ENCODE measurements around the gene CRYGS.

The CRYGS gene

GRCh38 chr3:186510374-186511079, 33.7 kb downstream of the CRYGS start:
- ChIA-PET POLR2A (no interaction called here), CTCF (no interaction called here)
- TF ChIP-seq CTCF (IDR thresholded peaks at IDR 0.05; ENCODE audit: insufficient read depth, low read length, missing control alignments), result no peak
- DNase-seq (ENCODE audit: low read depth, low spot score), result no peak
- H3K4me3 ChIP-seq (ENCODE audit: low read depth, low read length), result no peak overlapping the region

- ChIA-PET POLR2A (no interaction called here), CTCF (interaction anchor here (1.2 kb wide), 1 partner anchor 10 kb away, joined by 3 read pairs; no protein-coding TSS in a partner anchor)
- DNase-seq (ENCODE audit: low read depth, low spot score), result no peak
- no peak overlapping the region for H3K4me3 ChIP-seq (ENCODE audit: low read depth, low read length)
- no peak for TF ChIP-seq CTCF (IDR thresholded peaks at IDR 0.05; ENCODE audit: insufficient read depth, low read length, missing control alignments)
Observed at GRCh38 chr3:186509423-186509822, 34.8 kb downstream of the CRYGS start.

- TF ChIP-seq CTCF (IDR thresholded peaks at IDR 0.05; ENCODE audit: insufficient read depth, low read length, missing control alignments), result no peak
- DNase-seq (ENCODE audit: low read depth, low spot score), result no peak
- H3K4me3 ChIP-seq (ENCODE audit: low read depth, low read length), result no peak overlapping the region
- ChIA-PET POLR2A (no interaction called here), CTCF (no interaction called here)
Observed at GRCh38 chr3:186506857-186507256, 37.3 kb downstream of the CRYGS start.

- TF ChIP-seq CTCF (IDR thresholded peaks at IDR 0.05; ENCODE audit: insufficient read depth, low read length, missing control alignments), result no peak
- POLR2A ChIA-PET, result no interaction called here
- no peak for DNase-seq (ENCODE audit: low read depth, low spot score)
- CTCF ChIA-PET, result no interaction called here
- H3K4me3 ChIP-seq (ENCODE audit: low read depth, low read length), result no peak overlapping the region
Observed at GRCh38 chr3:186506191-186506739, 37.9 kb downstream of the CRYGS start.

- DNase-seq (ENCODE audit: low read depth, low spot score), result no peak
- ChIA-PET CTCF (interaction anchor here (1.6 kb wide), 1 partner anchor 10 kb away, joined by 3 read pairs; no protein-coding TSS in a partner anchor), POLR2A (no interaction called here)
- no peak for TF ChIP-seq CTCF (IDR thresholded peaks at IDR 0.05; ENCODE audit: insufficient read depth, low read length, missing control alignments)
- no peak overlapping the region for H3K4me3 ChIP-seq (ENCODE audit: low read depth, low read length)
Observed at GRCh38 chr3:186502966-186503712, 41.0 kb downstream of the CRYGS start.
